PC-9 (cell line): ENCODE measurements around the gene NBEA.

Experiments
- EZH2 ChIP-seq: fragments of 200-600 bp; sonication (generic); IDR thresholded peaks from 2 replicates; pipeline ENCODE4 v1.8.0; 2017; ENCODE audit warnings: antibody characterized with exemption, low read depth
- TF ChIP-seq, protein P1 (sequence below): fragments of 200-600 bp; sonication (generic); conservative IDR thresholded peaks from 2 replicates; pipeline ENCODE4 v1.6.1; 2017; ENCODE audit warnings: mixed run types, antibody characterized with exemption, mild to moderate bottlenecking, moderate library complexity

DNA sequence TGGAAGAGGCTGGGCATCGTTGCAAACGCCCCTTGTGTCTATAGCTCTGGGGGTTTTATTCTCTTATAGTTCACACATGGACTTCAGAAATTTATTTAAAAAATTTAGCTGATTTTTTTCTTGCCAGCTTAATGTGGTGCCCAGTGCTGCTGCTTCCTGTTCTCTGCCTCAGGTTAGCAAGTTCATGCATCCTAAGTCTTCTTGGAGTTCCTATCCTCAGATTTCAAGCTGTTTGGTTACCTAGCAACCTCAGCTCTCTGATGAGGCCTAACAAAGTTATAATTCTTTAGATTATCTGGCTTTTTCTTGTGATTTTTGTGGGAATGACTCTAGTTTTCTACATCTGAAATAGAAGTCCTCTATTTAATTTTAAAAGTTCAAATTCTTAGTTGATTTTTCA, 283.5 kb downstream of the NBEA start:
- TF ChIP-seq, protein P1, sequence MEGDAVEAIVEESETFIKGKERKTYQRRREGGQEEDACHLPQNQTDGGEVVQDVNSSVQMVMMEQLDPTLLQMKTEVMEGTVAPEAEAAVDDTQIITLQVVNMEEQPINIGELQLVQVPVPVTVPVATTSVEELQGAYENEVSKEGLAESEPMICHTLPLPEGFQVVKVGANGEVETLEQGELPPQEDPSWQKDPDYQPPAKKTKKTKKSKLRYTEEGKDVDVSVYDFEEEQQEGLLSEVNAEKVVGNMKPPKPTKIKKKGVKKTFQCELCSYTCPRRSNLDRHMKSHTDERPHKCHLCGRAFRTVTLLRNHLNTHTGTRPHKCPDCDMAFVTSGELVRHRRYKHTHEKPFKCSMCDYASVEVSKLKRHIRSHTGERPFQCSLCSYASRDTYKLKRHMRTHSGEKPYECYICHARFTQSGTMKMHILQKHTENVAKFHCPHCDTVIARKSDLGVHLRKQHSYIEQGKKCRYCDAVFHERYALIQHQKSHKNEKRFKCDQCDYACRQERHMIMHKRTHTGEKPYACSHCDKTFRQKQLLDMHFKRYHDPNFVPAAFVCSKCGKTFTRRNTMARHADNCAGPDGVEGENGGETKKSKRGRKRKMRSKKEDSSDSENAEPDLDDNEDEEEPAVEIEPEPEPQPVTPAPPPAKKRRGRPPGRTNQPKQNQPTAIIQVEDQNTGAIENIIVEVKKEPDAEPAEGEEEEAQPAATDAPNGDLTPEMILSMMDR, result no peak
- TF ChIP-seq EZH2, result no peak
